NCI-H1048 (cell line): ENCODE measurements around the gene GNB4.

Experiments
- DNase-seq: peaks from one replicate; lab custom pipeline; 2025; lab: John Stamatoyannopoulos, UW

The GNB4 gene

GRCh38 chr3:179432451-179432850 is 18.8 kb downstream of the GNB4 start:
- no peak for DNase-seq

- DNase-seq = no peak
These were observed 19.2 kb downstream of the GNB4 start for GRCh38 chr3:179432021-179432420.

GRCh38 chr3:179430277-179430870 is 20.9 kb downstream of the GNB4 start:
- no peak for DNase-seq

- no peak for DNase-seq
These were observed 22.3 kb downstream of the GNB4 start for GRCh38 chr3:179428876-179429548.

GRCh38 chr3:179425075-179425474 is 26.2 kb downstream of the GNB4 start:
- DNase-seq = no peak

- DNase-seq = no peak
These were observed 29.8 kb downstream of the GNB4 start for GRCh38 chr3:179421500-179421899.

- DNase-seq = no peak
These were observed 32.7 kb downstream of the GNB4 start for GRCh38 chr3:179418610-179419009.

GRCh38 chr3:179416681-179417080 is 34.6 kb downstream of the GNB4 start:
- DNase-seq = no peak

GRCh38 chr3:179415377-179415776 is 35.9 kb downstream of the GNB4 start:
- DNase-seq = no peak

- no peak for DNase-seq
These were observed 36.5 kb downstream of the GNB4 start for GRCh38 chr3:179414804-179415203.

GRCh38 chr3:179410999-179411398 is 40.3 kb downstream of the GNB4 start:
- no peak for DNase-seq

- DNase-seq = no peak
These were observed 40.9 kb downstream of the GNB4 start for GRCh38 chr3:179410331-179410730.

- no peak for DNase-seq
These were observed 47.0 kb downstream of the GNB4 start for GRCh38 chr3:179404307-179404706.

- DNase-seq = no peak
These were observed 48.3 kb downstream of the GNB4 start for GRCh38 chr3:179402963-179403362.

GRCh38 chr3:179401561-179401960 is 49.7 kb downstream of the GNB4 start:
- DNase-seq = no peak

GRCh38 chr3:179398574-179399231 is 52.6 kb downstream of the GNB4 start:
- no peak for DNase-seq

GRCh38 chr3:179391906-179392305 is 59.4 kb downstream of the GNB4 start:
- DNase-seq = no peak

GRCh38 chr3:179376474-179376873 is 74.8 kb downstream of the GNB4 start:
- DNase-seq = no peak

- no peak for DNase-seq
These were observed 75.9 kb downstream of the GNB4 start for GRCh38 chr3:179375091-179375999.

- DNase-seq = no peak
These were observed 77.3 kb downstream of the GNB4 start for GRCh38 chr3:179373938-179374337.

GRCh38 chr3:179369621-179370020 is 81.6 kb downstream of the GNB4 start:
- DNase-seq = no peak

GRCh38 chr3:179363332-179363731 is 87.9 kb downstream of the GNB4 start:
- DNase-seq = no peak
